ENCODE data around the gene MGAT3. TPM values are rescaled to one million over a fixed set of nuclear protein-coding genes. Genes with fewer than 3 reads are reported as not detected.

The MGAT3 gene
- total and polyA plus RNA-seq, 2 of the 13 experiments (the other 11 are each of a cell fraction or from before 2014, with no cell fraction given): 0.11 to 0.15 TPM

DNA sequence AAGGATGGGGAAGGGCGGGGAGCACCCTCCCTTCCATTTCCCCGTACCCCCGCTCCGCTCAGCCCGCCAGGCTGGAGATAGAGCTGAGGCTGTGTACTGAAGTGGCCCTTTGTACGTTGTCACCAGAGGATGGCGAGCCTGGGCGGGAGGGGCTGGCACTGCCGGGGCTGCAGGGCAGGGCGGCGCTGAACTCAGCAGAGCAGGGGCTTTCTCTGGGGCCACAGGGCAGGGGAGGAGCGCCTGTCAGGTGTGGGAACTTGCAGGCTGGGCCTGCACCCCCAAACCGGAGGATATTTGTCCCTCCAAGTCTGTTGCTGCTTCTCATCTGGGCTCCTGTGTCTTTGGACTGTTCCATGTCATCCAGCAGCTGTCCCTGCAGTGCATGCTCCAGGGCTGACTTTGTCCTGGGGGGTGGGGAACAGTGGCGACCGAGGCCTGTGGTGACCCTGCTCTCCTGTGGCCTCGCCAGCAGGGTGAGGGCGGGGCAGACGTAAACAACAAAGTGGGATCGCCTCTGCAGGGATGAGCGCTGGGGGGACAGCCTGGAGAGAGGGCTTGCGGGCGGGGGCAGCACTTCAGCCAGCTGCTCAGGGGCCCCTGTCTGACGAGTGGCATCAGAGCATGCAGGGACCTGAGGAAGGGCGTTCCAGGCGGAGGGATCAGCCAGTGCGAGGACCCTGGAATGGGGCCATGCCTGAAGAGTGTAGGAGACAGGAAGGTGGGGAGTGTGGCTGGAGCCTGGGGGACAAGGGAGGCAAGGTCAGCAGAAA, 13.1 kb downstream of the MGAT3 start (continued):
- TF ChIP-seq MEF2D (CRISPR knock-in tag; IDR thresholded peaks at IDR 0.05) (peak; percentile 66; the same call in 1 of the 2 replicates), NRL (CRISPR knock-in tag; IDR thresholded peaks at IDR 0.05; ENCODE audit: borderline replicate concordance) (no peak), ZNF839 (CRISPR knock-in tag; IDR thresholded peaks at IDR 0.05; ENCODE audit: borderline replicate concordance) (no peak), ZNF543 (CRISPR knock-in tag; IDR thresholded peaks at IDR 0.05) (no peak), IRF2 (CRISPR knock-in tag; IDR thresholded peaks at IDR 0.05) (no peak), ZNF883 (CRISPR knock-in tag; IDR thresholded peaks at IDR 0.05; ENCODE audit: not compliant biosample characterization) (no peak), HNRNPLL (IDR thresholded peaks at IDR 0.05; ENCODE audit: low read depth, low read length, poor library complexity, severe bottlenecking) (peak; percentile 27), BORCS8-MEF2B (CRISPR knock-in tag; IDR thresholded peaks at IDR 0.05) (peak; percentile 36; the same call in 1 of the 2 replicates), CC2D1A (CRISPR knock-in tag; IDR thresholded peaks at IDR 0.05) (no peak), AGO2 (optimal IDR thresholded peaks at IDR 0.05; ENCODE audit: low read depth, low read length) (no peak), MAZ (IDR thresholded peaks at IDR 0.05; ENCODE audit: borderline replicate concordance, low read depth, low read length) (no peak), MAZ (CRISPR knock-in tag; IDR thresholded peaks at IDR 0.05; ENCODE audit: low read depth) (peak; percentile 61; the same call in 1 of the 2 replicates), NFATC3 (CRISPR knock-in tag; IDR thresholded peaks at IDR 0.05) (no peak)
- TF ChIP-seq, protein P1, sequence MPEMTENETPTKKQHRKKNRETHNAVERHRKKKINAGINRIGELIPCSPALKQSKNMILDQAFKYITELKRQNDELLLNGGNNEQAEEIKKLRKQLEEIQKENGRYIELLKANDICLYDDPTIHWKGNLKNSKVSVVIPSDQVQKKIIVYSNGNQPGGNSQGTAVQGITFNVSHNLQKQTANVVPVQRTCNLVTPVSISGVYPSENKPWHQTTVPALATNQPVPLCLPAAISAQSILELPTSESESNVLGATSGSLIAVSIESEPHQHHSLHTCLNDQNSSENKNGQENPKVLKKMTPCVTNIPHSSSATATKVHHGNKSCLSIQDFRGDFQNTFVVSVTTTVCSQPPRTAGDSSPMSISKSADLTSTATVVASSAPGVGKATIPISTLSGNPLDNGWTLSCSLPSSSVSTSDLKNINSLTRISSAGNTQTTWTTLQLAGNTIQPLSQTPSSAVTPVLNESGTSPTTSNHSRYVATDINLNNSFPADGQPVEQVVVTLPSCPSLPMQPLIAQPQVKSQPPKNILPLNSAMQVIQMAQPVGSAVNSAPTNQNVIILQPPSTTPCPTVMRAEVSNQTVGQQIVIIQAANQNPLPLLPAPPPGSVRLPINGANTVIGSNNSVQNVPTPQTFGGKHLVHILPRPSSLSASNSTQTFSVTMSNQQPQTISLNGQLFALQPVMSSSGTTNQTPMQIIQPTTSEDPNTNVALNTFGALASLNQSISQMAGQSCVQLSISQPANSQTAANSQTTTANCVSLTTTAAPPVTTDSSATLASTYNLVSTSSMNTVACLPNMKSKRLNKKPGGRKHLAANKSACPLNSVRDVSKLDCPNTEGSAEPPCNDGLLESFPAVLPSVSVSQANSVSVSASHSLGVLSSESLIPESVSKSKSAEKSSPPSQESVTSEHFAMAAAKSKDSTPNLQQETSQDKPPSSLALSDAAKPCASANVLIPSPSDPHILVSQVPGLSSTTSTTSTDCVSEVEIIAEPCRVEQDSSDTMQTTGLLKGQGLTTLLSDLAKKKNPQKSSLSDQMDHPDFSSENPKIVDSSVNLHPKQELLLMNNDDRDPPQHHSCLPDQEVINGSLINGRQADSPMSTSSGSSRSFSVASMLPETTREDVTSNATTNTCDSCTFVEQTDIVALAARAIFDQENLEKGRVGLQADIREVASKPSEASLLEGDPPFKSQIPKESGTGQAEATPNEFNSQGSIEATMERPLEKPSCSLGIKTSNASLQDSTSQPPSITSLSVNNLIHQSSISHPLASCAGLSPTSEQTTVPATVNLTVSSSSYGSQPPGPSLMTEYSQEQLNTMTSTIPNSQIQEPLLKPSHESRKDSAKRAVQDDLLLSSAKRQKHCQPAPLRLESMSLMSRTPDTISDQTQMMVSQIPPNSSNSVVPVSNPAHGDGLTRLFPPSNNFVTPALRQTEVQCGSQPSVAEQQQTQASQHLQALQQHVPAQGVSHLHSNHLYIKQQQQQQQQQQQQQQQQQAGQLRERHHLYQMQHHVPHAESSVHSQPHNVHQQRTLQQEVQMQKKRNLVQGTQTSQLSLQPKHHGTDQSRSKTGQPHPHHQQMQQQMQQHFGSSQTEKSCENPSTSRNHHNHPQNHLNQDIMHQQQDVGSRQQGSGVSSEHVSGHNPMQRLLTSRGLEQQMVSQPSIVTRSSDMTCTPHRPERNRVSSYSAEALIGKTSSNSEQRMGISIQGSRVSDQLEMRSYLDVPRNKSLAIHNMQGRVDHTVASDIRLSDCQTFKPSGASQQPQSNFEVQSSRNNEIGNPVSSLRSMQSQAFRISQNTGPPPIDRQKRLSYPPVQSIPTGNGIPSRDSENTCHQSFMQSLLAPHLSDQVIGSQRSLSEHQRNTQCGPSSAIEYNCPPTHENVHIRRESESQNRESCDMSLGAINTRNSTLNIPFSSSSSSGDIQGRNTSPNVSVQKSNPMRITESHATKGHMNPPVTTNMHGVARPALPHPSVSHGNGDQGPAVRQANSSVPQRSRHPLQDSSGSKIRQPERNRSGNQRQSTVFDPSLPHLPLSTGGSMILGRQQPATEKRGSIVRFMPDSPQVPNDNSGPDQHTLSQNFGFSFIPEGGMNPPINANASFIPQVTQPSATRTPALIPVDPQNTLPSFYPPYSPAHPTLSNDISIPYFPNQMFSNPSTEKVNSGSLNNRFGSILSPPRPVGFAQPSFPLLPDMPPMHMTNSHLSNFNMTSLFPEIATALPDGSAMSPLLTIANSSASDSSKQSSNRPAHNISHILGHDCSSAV (CRISPR knock-in tag; IDR thresholded peaks at IDR 0.05; ENCODE audit: borderline replicate concordance): no peak
- TF ChIP-seq, protein P2, sequence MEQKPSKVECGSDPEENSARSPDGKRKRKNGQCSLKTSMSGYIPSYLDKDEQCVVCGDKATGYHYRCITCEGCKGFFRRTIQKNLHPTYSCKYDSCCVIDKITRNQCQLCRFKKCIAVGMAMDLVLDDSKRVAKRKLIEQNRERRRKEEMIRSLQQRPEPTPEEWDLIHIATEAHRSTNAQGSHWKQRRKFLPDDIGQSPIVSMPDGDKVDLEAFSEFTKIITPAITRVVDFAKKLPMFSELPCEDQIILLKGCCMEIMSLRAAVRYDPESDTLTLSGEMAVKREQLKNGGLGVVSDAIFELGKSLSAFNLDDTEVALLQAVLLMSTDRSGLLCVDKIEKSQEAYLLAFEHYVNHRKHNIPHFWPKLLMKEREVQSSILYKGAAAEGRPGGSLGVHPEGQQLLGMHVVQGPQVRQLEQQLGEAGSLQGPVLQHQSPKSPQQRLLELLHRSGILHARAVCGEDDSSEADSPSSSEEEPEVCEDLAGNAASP (CRISPR knock-in tag; IDR thresholded peaks at IDR 0.05; ENCODE audit: borderline replicate concordance): peak; percentile 87; the same call in 1 of the 2 replicates
- TF ChIP-seq, protein P3, sequence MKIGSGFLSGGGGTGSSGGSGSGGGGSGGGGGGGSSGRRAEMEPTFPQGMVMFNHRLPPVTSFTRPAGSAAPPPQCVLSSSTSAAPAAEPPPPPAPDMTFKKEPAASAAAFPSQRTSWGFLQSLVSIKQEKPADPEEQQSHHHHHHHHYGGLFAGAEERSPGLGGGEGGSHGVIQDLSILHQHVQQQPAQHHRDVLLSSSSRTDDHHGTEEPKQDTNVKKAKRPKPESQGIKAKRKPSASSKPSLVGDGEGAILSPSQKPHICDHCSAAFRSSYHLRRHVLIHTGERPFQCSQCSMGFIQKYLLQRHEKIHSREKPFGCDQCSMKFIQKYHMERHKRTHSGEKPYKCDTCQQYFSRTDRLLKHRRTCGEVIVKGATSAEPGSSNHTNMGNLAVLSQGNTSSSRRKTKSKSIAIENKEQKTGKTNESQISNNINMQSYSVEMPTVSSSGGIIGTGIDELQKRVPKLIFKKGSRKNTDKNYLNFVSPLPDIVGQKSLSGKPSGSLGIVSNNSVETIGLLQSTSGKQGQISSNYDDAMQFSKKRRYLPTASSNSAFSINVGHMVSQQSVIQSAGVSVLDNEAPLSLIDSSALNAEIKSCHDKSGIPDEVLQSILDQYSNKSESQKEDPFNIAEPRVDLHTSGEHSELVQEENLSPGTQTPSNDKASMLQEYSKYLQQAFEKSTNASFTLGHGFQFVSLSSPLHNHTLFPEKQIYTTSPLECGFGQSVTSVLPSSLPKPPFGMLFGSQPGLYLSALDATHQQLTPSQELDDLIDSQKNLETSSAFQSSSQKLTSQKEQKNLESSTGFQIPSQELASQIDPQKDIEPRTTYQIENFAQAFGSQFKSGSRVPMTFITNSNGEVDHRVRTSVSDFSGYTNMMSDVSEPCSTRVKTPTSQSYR (CRISPR knock-in tag; IDR thresholded peaks at IDR 0.05; ENCODE audit: borderline replicate concordance): peak; percentile 92
